Mammary epithelial cell (primary cell): Measurements from ENCODE around the gene RHOA.

ENCODE experiments used
- CTCF ChIP-seq, 2 donors: IDR thresholded peaks in 1 of 2; conservative IDR thresholded peaks in 1 of 2; 2 replicates each; pipeline ENCODE4 v1.5.1; 2011 to 2012; ENCODE audit warnings: inconsistent platforms in 2 of 2, low read length in 2 of 2, mild to moderate bottlenecking in 2 of 2, control low read depth in 1 of 2, low read depth in 1 of 2; ENCODE audit not compliant: insufficient read depth in 1 of 2; ENCODE audit errors: extremely low read depth in 1 of 2
- EZH2 ChIP-seq: IDR thresholded peaks from 2 replicates; pipeline ENCODE4 v1.6.1; 2012; ENCODE audit warnings: low read length, inconsistent platforms, borderline replicate concordance

GRCh38 chr3:49362561-49362960 lies 49.2 kb downstream of the RHOA start:
- no peak for TF ChIP-seq CTCF (conservative IDR thresholded peaks at IDR 0.05 in 1 of 2, IDR thresholded peaks at IDR 0.05 in 1 of 2; ENCODE audit: extremely low read depth in 1 of 2, insufficient read depth in 1 of 2, low read depth in 1 of 2, low read length in 2 of 2)
- TF ChIP-seq EZH2 = no peak
